ENCODE data around the gene FMN1. TPM values are rescaled to one million over a fixed set of nuclear protein-coding genes. Genes with fewer than 3 reads are reported as not detected.

Gene FMN1
- total RNA-seq, 1 experiment from 2014 or later, result 2.4 TPM

GRCh38 chr15:33136353-33136752 lies 58.2 kb downstream of the FMN1 start:
- no peak overlapping the region for H3K9ac ChIP-seq (ENCODE audit: low read length)
- DNase-seq (no peak), ATAC-seq (no peak)
- no peak overlapping the region for H2AFZ ChIP-seq (ENCODE audit: low read length)
- BruUV-seq (replicated peaks), result no TSS peak
- CTCF ChIA-PET, result no interaction called here
- POLR2A ChIA-PET (ENCODE audit: unreplicated experiment), result no interaction called here
- H3K4me3 ChIP-seq (ENCODE audit: low read length), result no peak overlapping the region
- H3K27me3 ChIP-seq (ENCODE audit: low read length), result no peaks in the 10 kb centered on the region
- intact Hi-C loops (cut with micrococcal nuclease), result no loop called here
- no peaks in the 10 kb centered on the region for H3K9me2 ChIP-seq (replicated peaks; ENCODE audit: low read length)
- H3K4me1 ChIP-seq (ENCODE audit: insufficient read depth, low read length), result peaks cover 13% of the 10 kb centered on the region
- no peaks in the 10 kb centered on the region for H4K20me1 ChIP-seq (ENCODE audit: low read length)
- no peak overlapping the region for H3K4me2 ChIP-seq (ENCODE audit: low read length)
- no peaks in the 10 kb centered on the region for H3K79me2 ChIP-seq (ENCODE audit: low read length)
- no peak overlapping the region for H3K27ac ChIP-seq (ENCODE audit: low read length)
- no peaks in the 10 kb centered on the region for H3K36me3 ChIP-seq (ENCODE audit: low read depth, low read length)
- no peaks in the 10 kb centered on the region for H3K9me3 ChIP-seq (ENCODE audit: low read length)
- no peak for TF ChIP-seq EZH2 (IDR thresholded peaks at IDR 0.05; ENCODE audit: low read length, unreplicated experiment)
- H3F3A ChIP-seq (ENCODE audit: low read length, unreplicated experiment), result no peaks in the 10 kb centered on the region

GRCh38 chr15:33135355-33135781 lies 59.1 kb downstream of the FMN1 start:
- intact Hi-C loops (cut with micrococcal nuclease), result no loop called here
- Histone ChIP-seq H3K4me3 (ENCODE audit: low read length) (no peak overlapping the region), H3K79me2 (ENCODE audit: low read length) (no peaks in the 10 kb centered on the region), H4K20me1 (ENCODE audit: low read length) (no peaks in the 10 kb centered on the region), H3K9ac (ENCODE audit: low read length) (no peak overlapping the region), H3K9me3 (ENCODE audit: low read length) (no peaks in the 10 kb centered on the region), H3K4me2 (ENCODE audit: low read length) (no peak overlapping the region), H3K9me2 (replicated peaks; ENCODE audit: low read length) (no peaks in the 10 kb centered on the region), H3K4me1 (ENCODE audit: insufficient read depth, low read length) (peaks cover 15% of the 10 kb centered on the region), H3K36me3 (ENCODE audit: low read depth, low read length) (no peaks in the 10 kb centered on the region), H3K27ac (ENCODE audit: low read length) (no peak overlapping the region), H3K27me3 (ENCODE audit: low read length) (no peaks in the 10 kb centered on the region), H2AFZ (ENCODE audit: low read length) (no peak overlapping the region), H3F3A (ENCODE audit: low read length, unreplicated experiment) (no peaks in the 10 kb centered on the region)
- ChIA-PET POLR2A (ENCODE audit: unreplicated experiment) (no interaction called here), CTCF (interaction anchor here (0.8 kb wide), 1 partner anchor 114 kb away, joined by 3 read pairs; no protein-coding TSS in a partner anchor)
- DNase-seq (no peak), ATAC-seq (no peak)
- no TSS peak for BruUV-seq (replicated peaks)
- TF ChIP-seq CTCF (conservative IDR thresholded peaks at IDR 0.05; ENCODE audit: low read depth, low read length), result no peak
- no peak for TF ChIP-seq EZH2 (IDR thresholded peaks at IDR 0.05; ENCODE audit: low read length, unreplicated experiment)
- TF ChIP-seq EZH2phosphoT487 (IDR thresholded peaks at IDR 0.05; ENCODE audit: borderline replicate concordance, low read length), result no peak

- Histone ChIP-seq H3K79me2 (ENCODE audit: low read length) (no peaks in the 10 kb centered on the region), H3F3A (ENCODE audit: low read length, unreplicated experiment) (no peaks in the 10 kb centered on the region), H3K9me3 (ENCODE audit: low read length) (no peaks in the 10 kb centered on the region), H3K27me3 (ENCODE audit: low read length) (no peaks in the 10 kb centered on the region), H3K9ac (ENCODE audit: low read length) (no peak overlapping the region), H4K20me1 (ENCODE audit: low read length) (no peaks in the 10 kb centered on the region), H2AFZ (ENCODE audit: low read length) (peak overlapping the region; percentile 32; the same call in 1 of the 2 replicates), H3K4me3 (ENCODE audit: low read length) (no peak overlapping the region), H3K9me2 (replicated peaks; ENCODE audit: low read length) (no peaks in the 10 kb centered on the region), H3K27ac (ENCODE audit: low read length) (no peak overlapping the region), H3K36me3 (ENCODE audit: low read depth, low read length) (no peaks in the 10 kb centered on the region), H3K4me2 (ENCODE audit: low read length) (0 out of 2 replicates have a peak overlapping the region, but pooled peaks have one; percentile 48), H3K4me1 (ENCODE audit: insufficient read depth, low read length) (peaks cover 16% of the 10 kb centered on the region)
- POLR2A ChIA-PET (ENCODE audit: unreplicated experiment), result interaction anchor here (0.6 kb wide), 1 partner anchor 106 kb away, joined by 6 read pairs; no protein-coding TSS in a partner anchor
- intact Hi-C loops (cut with micrococcal nuclease), result loop anchor here (1.0 kb wide), 4 partner anchors 47 to 484 kb away; no protein-coding TSS in a partner anchor
- ATAC-seq, result peak; percentile 96
- peak; percentile 85 for DNase-seq
- CTCF ChIA-PET, result interaction anchor here (0.6 to 1.9 kb wide), 6 partner anchors 43 to 111 kb away, joined by 3 to 38 read pairs (median 10); no protein-coding TSS in a partner anchor
- BruUV-seq (replicated peaks), result no TSS peak
- TF ChIP-seq EZH2phosphoT487 (IDR thresholded peaks at IDR 0.05; ENCODE audit: borderline replicate concordance, low read length) (no peak), CTCF (conservative IDR thresholded peaks at IDR 0.05; ENCODE audit: low read depth, low read length) (peak; percentile 91)
Observed at GRCh38 chr15:33132722-33133345, 61.7 kb downstream of the FMN1 start.

Data from PC-3 (cell line).